SK-N-SH treated with all-trans-retinoic acid at 6 μM for 48 hours (cell line): ENCODE results near the gene RBMX2.

Experiments used
- ISL1 ChIP-seq: fragments of 250-450 bp; sonication (Bioruptor Pico); IDR thresholded peaks from 2 replicates; pipeline ENCODE4 v2.1.2; 2022; ENCODE audit warnings: mild to moderate bottlenecking, moderate library complexity
- TOX ChIP-seq: fragments of 250-450 bp; sonication (Bioruptor Pico); IDR thresholded peaks from 2 replicates; pipeline ENCODE4 v1.8.0; 2021; ENCODE audit warnings: mild to moderate bottlenecking, moderate library complexity, borderline replicate concordance
- ZFP3 ChIP-seq: fragments of 250-450 bp; sonication (Bioruptor Pico); IDR thresholded peaks from 2 replicates; pipeline ENCODE4 v1.5.0; 2020; ENCODE audit warnings: mild to moderate bottlenecking, moderate library complexity
- TF ChIP-seq, protein P1 (sequence below): fragments of 250-450 bp; sonication (Bioruptor Pico); IDR thresholded peaks from 2 replicates; pipeline ENCODE4 v1.5.1; 2020; ENCODE audit warnings: low read depth, mild to moderate bottlenecking, moderate library complexity

Gene RBMX2

DNA sequence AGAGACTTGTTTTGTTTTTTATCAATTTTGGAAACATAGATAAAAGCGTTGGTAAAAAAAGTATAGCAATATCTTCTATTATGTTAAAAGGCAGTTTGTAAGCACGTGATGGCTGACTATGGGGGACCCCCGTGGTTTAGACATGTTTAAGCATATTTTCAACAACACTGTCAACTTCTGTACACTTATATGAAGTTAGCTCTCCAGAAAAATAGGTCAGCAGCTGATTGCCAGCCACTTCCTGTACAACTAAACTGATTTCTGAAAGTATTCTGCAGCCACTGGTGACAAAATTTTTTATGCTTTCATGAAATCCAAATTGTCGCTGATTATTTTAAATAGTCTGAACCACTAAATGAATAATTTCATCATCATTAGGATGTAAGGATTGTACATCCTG lies 45.2 kb downstream of the RBMX2 start (continued):
- TF ChIP-seq, protein P1, sequence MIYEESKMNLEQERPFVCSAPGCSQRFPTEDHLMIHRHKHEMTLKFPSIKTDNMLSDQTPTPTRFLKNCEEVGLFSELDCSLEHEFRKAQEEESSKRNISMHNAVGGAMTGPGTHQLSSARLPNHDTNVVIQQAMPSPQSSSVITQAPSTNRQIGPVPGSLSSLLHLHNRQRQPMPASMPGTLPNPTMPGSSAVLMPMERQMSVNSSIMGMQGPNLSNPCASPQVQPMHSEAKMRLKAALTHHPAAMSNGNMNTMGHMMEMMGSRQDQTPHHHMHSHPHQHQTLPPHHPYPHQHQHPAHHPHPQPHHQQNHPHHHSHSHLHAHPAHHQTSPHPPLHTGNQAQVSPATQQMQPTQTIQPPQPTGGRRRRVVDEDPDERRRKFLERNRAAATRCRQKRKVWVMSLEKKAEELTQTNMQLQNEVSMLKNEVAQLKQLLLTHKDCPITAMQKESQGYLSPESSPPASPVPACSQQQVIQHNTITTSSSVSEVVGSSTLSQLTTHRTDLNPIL = no peak
- TF ChIP-seq ZFP3 = no peak
- TF ChIP-seq TOX = no peak
- TF ChIP-seq ISL1 (CRISPR knock-in tag) = no peak
- TF ChIP-seq, all 23 proteins: peak for 0
